HepG2 (cell line): Measurements from ENCODE around the gene PDSS2. TPM values are rescaled to one million over a fixed set of nuclear protein-coding genes. Genes with fewer than 3 reads are reported as not detected.

Source experiments
- ATF1 ChIP-seq: IDR thresholded peaks from 2 replicates; pipeline ENCODE4 v1.6.1; 2016; ENCODE audit warnings: mild to moderate bottlenecking, control low read depth
- BCL3 ChIP-seq: sonication (generic); formaldehyde crosslinking; IDR thresholded peaks from 2 replicates; pipeline ENCODE4 v1.5.1; 2020; ENCODE audit warnings: mild to moderate bottlenecking, missing genetic modification reagents, moderate library complexity
- EED ChIP-seq: sonication (generic); formaldehyde crosslinking; IDR thresholded peaks from 2 replicates; pipeline ENCODE4 v1.5.0; 2020; ENCODE audit warnings: mild to moderate bottlenecking, missing genetic modification reagents
- ESRRA ChIP-seq: sonication (generic); formaldehyde crosslinking; IDR thresholded peaks from 2 replicates; pipeline ENCODE4 v1.5.1; 2020; ENCODE audit warnings: mild to moderate bottlenecking, low read depth, missing genetic modification reagents
- HIVEP1 ChIP-seq: sonication (generic); formaldehyde crosslinking; IDR thresholded peaks from 2 replicates; pipeline ENCODE4 v1.4.0; 2020; ENCODE audit warnings: mild to moderate bottlenecking, missing genetic modification reagents
- HOXD1 ChIP-seq: sonication (generic); formaldehyde crosslinking; IDR thresholded peaks from 2 replicates; pipeline ENCODE4 v1.5.0; 2020; ENCODE audit warnings: missing genetic modification reagents
- IRX3 ChIP-seq: sonication (generic); formaldehyde crosslinking; IDR thresholded peaks from 2 replicates; pipeline ENCODE4 v1.8.1; 2023; ENCODE audit warnings: mild to moderate bottlenecking, low read depth, missing genetic modification reagents, borderline replicate concordance
- KLF12 ChIP-seq: sonication (generic); formaldehyde crosslinking; IDR thresholded peaks from 2 replicates; pipeline ENCODE4 v1.4.0; 2020; ENCODE audit warnings: missing genetic modification reagents, borderline replicate concordance
- MTA3 ChIP-seq: sonication (generic); formaldehyde crosslinking; IDR thresholded peaks from 2 replicates; pipeline ENCODE4 v1.4.0; 2020; ENCODE audit warnings: missing genetic modification reagents
- NBN ChIP-seq: fragments of 450-650 bp; conservative IDR thresholded peaks from 2 replicates; pipeline ENCODE4 v1.6.1; 2017
- NFKBIZ ChIP-seq: IDR thresholded peaks from 2 replicates; pipeline ENCODE4 v1.6.1; 2018; ENCODE audit warnings: missing genetic modification reagents, missing compliant biosample characterization
- SP140L ChIP-seq: sonication (generic); formaldehyde crosslinking; IDR thresholded peaks from 2 replicates; pipeline ENCODE4 v1.4.0; 2020; ENCODE audit warnings: missing genetic modification reagents, borderline replicate concordance
- TFAP4 ChIP-seq: sonication (generic); IDR thresholded peaks from 2 replicates; pipeline ENCODE4 v1.6.1; 2016; ENCODE audit warnings: low read depth, borderline replicate concordance
- TFDP1 ChIP-seq: IDR thresholded peaks from 2 replicates; pipeline ENCODE4 v1.6.1; 2016; ENCODE audit warnings: missing compliant biosample characterization, missing genetic modification reagents, borderline replicate concordance
- TOPORS ChIP-seq: sonication (generic); formaldehyde crosslinking; IDR thresholded peaks from 2 replicates; pipeline ENCODE4 v1.8.0; 2023; ENCODE audit warnings: mild to moderate bottlenecking, missing genetic modification reagents
- ZBTB3 ChIP-seq: sonication (generic); formaldehyde crosslinking; IDR thresholded peaks from 2 replicates; pipeline ENCODE4 v1.4.0; 2020; ENCODE audit warnings: low read depth, mild to moderate bottlenecking, moderate library complexity, missing genetic modification reagents, borderline replicate concordance
- ZBTB8A ChIP-seq: sonication (generic); formaldehyde crosslinking; IDR thresholded peaks from 2 replicates; pipeline ENCODE4 v1.4.0; 2020; ENCODE audit warnings: mild to moderate bottlenecking, low read depth, missing genetic modification reagents, borderline replicate concordance
- ZFAT ChIP-seq: sonication (generic); formaldehyde crosslinking; conservative IDR thresholded peaks from 2 replicates; pipeline ENCODE4 v1.8.1; 2023; ENCODE audit warnings: missing genetic modification reagents, inconsistent platforms
- ZNF143 ChIP-seq: sonication (generic); formaldehyde crosslinking; IDR thresholded peaks from 2 replicates; pipeline ENCODE4 v1.4.0; 2020; ENCODE audit warnings: missing genetic modification reagents
- polyA plus RNA-seq, 8 experiments: library from polyadenylated mRNA; depleted of rRNA in 3 of 8; stranded (reverse) in 7 of 8; unstranded in 1 of 8; fragments of >200 nt; fragmentation: Illumina TruSeq in 4 of 8; extraction: Trizol in 4 of 8; gene quantifications; 2 replicates each; pipeline versions ENCODE4 v1.2.1 to v1.2.3, GENCODE V29; 2011 to 2016; ENCODE audit warnings: low read depth in 4 of 8, missing spikeins in 1 of 8, mixed read lengths in 1 of 8; ENCODE audit not compliant: insufficient read depth in 1 of 8
- total RNA-seq, 5 experiments: library from RNA; depleted of rRNA; stranded (reverse); fragments of >200 nt; fragmentation: Illumina TruSeq; extraction: Trizol; gene quantifications; 2 replicates each; pipeline ENCODE4 v1.2.3, GENCODE V29; 2016; ENCODE audit warnings: low read depth in 1 of 5
- TF ChIP-seq, protein P1 (sequence below): sonication (generic); formaldehyde crosslinking; conservative IDR thresholded peaks from 2 replicates; pipeline ENCODE4 v1.5.0; 2020; ENCODE audit warnings: missing genetic modification reagents
- TF ChIP-seq, protein P2 (sequence below): IDR thresholded peaks from 2 replicates; pipeline ENCODE4 v1.6.1; 2012; ENCODE audit warnings: inconsistent platforms
- TF ChIP-seq, protein P3 (sequence below): sonication (generic); formaldehyde crosslinking; conservative IDR thresholded peaks from 2 replicates; pipeline ENCODE4 v1.4.0; 2020; ENCODE audit warnings: missing genetic modification reagents

Gene PDSS2
- total and polyA plus RNA-seq, 2 of the 13 experiments (the other 11 are each of a cell fraction or from before 2014, with no cell fraction given), result 16.2 to 17.0 TPM

GRCh38 chr6:107116328-107116892, 343.0 kb downstream of the PDSS2 start (continued):
- TF ChIP-seq, protein P1, sequence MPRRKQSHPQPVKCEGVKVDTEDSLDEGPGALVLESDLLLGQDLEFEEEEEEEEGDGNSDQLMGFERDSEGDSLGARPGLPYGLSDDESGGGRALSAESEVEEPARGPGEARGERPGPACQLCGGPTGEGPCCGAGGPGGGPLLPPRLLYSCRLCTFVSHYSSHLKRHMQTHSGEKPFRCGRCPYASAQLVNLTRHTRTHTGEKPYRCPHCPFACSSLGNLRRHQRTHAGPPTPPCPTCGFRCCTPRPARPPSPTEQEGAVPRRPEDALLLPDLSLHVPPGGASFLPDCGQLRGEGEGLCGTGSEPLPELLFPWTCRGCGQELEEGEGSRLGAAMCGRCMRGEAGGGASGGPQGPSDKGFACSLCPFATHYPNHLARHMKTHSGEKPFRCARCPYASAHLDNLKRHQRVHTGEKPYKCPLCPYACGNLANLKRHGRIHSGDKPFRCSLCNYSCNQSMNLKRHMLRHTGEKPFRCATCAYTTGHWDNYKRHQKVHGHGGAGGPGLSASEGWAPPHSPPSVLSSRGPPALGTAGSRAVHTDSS, result no peak
- TF ChIP-seq SP140L (CRISPR knock-in tag) (peak; percentile 64; the same call in 1 of the 2 replicates), NBN (no peak), NFKBIZ (CRISPR knock-in tag) (no peak), MTA3 (CRISPR knock-in tag) (no peak), TFAP4 (peak; percentile 71; the same call in 1 of the 2 replicates), HOXD1 (0 out of 2 replicates have a peak, but pooled peaks have one; percentile 42), ZFAT (0 out of 2 replicates have a peak, but pooled peaks have one; percentile 6), IRX3 (CRISPR knock-in tag) (0 out of 2 replicates have a peak, but pooled peaks have one; percentile 1), ZNF143 (no peak), EED (CRISPR knock-in tag) (no peak), ATF1 (CRISPR knock-in tag) (0 out of 2 replicates have a peak, but pooled peaks have one; percentile 21), TOPORS (CRISPR knock-in tag) (0 out of 2 replicates have a peak, but pooled peaks have one; percentile 24), KLF12 (CRISPR knock-in tag) (no peak), BCL3 (CRISPR knock-in tag) (no peak), ESRRA (CRISPR knock-in tag) (0 out of 2 replicates have a peak, but pooled peaks have one; percentile 25), HIVEP1 (CRISPR knock-in tag) (0 out of 2 replicates have a peak, but pooled peaks have one; percentile 7), ZBTB8A (CRISPR knock-in tag) (0 out of 2 replicates have a peak, but pooled peaks have one; percentile 8), TFDP1 (CRISPR knock-in tag) (0 out of 2 replicates have a peak, but pooled peaks have one; percentile 36), ZBTB3 (CRISPR knock-in tag) (0 out of 2 replicates have a peak, but pooled peaks have one; percentile 13)
- TF ChIP-seq, protein P2, sequence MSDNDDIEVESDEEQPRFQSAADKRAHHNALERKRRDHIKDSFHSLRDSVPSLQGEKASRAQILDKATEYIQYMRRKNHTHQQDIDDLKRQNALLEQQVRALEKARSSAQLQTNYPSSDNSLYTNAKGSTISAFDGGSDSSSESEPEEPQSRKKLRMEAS, result peak; percentile 67
- TF ChIP-seq, protein P3, sequence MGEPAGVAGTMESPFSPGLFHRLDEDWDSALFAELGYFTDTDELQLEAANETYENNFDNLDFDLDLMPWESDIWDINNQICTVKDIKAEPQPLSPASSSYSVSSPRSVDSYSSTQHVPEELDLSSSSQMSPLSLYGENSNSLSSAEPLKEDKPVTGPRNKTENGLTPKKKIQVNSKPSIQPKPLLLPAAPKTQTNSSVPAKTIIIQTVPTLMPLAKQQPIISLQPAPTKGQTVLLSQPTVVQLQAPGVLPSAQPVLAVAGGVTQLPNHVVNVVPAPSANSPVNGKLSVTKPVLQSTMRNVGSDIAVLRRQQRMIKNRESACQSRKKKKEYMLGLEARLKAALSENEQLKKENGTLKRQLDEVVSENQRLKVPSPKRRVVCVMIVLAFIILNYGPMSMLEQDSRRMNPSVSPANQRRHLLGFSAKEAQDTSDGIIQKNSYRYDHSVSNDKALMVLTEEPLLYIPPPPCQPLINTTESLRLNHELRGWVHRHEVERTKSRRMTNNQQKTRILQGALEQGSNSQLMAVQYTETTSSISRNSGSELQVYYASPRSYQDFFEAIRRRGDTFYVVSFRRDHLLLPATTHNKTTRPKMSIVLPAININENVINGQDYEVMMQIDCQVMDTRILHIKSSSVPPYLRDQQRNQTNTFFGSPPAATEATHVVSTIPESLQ, result no peak
